HG02884 (cell line): Measurements from ENCODE around the gene ZNF45.
"Not testable (repeated sequence)": the region's sequence is repeated elsewhere in the genome, so short reads cannot be mapped to it uniquely, and the experiment has no call there.

ENCODE experiments used
- ATAC-seq: cut with Tn5 transposase; IDR thresholded peaks from one replicate; pipeline ENCODE4 v1.9.1; 2021; ENCODE audit warnings: mild to moderate bottlenecking, moderate library complexity; ENCODE audit not compliant: unreplicated experiment

Gene ZNF45

DNA sequence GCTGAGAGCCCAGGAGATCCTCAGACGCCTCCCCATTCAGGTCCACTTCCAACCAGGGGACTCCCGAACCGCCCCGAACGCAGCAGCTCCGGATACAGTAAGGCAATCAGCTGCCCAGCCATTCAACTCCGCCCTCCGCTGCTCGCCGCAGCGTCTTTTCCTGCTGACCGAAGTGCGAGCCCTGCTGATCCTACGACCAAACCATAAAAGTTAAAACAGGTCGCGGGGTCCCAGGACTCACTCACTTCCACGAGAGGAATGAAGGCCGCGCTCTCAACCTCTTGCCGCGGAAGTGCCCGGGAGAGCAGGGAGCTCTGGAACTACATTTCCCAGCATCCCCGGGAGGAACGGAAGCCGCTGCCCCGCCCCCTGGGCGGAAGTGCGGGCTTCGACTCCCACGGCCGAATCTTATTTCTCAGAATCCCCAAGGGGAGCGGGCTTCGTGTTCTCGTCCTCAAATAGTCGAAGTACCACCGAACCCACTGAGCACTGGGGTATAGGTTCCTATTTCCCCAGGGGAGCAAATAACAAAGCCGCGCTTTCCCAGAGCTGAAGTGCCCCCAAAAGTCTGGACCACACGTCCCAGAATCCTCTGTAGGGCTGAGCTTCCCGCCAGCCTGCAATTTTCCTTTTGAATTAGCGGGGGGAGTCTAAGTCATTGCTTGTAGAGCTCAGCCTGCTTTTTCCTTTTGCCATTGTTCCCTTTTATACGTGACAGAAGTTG lies at the start of gene ZNF45:
Gene ZNF45 (minus strand): TSS at position 298 of the 724 bp plus-strand sequence. CDS start 13,097 bp downstream, outside the sequence.
- ATAC-seq, result peak; percentile 91

DNA sequence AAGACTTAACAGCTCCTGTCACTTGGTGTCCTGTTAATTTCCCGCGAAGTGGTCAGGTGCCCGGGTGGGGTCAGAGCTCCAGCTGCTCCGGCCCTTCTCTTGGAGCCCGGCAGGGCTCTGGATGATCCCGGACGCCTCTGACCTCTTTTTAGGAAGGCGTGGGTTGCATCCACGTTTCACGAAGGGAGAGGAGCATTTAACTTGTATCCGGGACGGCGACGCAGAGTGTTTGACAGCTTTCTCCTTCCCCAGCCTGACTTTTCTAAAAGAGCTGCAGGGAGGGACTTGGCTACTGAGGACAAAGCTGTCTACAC lies 49.6 kb upstream of the ZNF45 start:
- no peak for ATAC-seq

DNA sequence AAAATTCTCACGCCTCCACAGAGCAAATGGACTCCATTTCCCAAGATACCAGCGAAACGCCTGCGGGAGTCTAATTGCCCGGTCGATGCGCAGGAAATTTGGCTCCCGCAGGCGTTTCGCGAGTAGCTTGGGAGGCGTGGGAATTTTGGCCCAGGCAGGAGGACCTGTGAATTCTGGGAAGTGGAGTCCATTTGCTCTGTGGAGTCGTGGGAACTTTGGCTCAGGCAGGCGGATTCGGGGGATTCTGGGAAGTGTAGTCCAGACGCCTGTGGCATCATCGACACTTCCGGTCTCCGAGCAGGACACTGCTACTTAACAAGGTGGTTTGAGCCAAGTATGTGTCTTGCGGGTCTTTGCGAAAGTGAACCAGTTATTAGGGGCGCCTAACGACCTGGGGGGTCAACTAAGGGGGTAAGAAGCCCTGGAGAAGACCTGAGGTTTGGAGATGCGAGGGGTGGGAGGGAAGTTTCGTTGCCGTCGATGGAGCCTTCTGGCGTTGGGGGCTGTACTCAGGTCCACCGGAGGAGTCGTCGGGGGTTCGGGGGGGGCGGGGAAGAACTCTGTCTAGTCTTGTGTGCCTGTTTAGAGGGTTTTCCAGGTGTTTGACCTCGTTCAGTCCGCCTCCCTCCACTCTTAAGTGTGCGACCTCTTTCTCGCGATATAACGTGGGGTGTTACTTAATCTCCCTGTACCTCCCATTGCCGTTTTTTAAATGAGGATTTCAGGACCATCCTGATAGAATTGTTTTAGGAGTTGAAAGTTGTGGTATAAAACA lies 49.0 kb upstream of the ZNF45 start, which contains the start of gene ZNF155:
Gene ZNF155 (plus strand): TSS at position 277 of the 775 bp plus-strand sequence. CDS start 4,356 bp downstream, outside the sequence.
- ATAC-seq, result peak; percentile 62

DNA sequence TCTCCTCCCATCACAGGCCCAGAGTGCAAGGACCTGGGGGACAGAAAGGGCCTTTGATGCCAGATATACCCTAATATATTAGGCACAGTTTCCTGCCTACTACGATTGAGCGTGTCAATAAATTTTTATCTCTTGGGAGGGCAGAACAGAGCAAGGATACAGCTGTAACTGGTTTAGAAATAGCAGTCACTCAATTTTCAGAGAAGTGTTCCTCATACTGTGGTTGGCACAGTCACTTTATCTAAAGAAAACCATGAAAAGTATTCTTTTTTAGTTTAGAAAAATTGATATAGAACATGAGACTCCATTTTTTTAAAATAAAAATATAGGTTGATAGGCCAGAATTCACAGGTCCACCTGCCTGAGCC lies 48.4 kb upstream of the ZNF45 start:
- ATAC-seq, result no peak

DNA sequence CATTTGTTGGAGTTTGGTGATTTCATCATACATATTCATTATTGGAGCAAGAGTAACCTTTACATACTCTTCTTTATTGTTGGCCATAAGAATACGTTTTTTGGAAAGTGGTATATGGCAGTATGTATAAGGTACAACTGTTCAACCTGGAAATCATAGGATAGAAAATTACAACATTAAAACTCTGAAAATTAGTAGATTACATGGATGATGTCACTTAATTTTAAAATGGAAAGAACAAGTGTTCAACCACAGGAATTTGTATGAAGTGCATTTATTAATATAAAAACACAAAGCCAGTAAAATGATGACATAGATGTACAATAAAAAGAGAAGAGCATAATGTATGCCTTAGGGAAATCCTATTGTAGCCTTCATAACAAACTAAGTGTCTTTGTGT lies 41.6 kb upstream of the ZNF45 start:
- ATAC-seq, result no peak

DNA sequence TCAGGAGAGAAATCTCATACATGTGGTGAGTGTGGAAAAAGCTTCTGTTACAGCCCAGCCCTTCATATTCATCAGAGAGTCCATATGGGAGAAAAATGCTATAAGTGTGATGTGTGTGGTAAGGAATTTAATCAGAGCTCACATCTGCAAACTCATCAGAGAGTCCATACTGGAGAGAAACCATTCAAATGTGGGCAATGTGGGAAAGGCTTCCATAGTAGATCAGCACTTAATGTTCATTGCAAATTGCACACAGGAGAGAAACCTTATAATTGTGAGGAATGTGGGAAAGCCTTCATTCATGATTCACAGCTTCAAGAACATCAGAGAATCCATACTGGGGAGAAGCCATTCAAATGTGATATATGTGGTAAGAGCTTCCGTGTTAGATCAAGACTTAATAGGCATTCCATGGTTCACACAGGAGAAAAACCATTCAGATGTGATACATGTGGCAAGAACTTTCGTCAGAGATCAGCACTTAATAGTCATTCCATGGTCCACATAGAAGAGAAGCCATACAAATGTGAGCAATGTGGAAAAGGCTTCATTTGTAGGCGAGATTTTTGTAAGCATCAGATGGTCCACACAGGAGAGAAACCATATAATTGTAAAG lies 31.1 kb upstream of the ZNF45 start:
- ATAC-seq, result no peak

DNA sequence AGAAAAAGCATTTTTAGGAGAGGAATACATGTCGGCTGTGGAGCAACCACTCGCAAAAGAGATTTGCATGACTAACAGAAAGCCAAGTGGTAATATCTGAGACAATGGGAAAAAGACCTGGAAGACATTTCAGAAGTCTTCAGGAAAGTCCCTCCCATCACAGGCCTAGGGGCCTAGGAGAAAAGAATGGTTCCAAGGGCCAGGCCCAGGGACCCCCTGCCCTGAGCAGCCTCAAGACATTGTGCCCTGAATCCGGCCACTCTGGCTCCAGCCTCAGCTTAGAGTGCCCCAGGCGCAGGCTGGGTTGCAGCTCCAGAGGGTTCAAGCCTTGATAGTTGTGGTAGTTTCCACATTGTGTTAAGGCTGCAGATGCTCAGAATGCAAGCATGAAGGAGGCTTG lies 25.3 kb upstream of the ZNF45 start:
- no peak for ATAC-seq

DNA sequence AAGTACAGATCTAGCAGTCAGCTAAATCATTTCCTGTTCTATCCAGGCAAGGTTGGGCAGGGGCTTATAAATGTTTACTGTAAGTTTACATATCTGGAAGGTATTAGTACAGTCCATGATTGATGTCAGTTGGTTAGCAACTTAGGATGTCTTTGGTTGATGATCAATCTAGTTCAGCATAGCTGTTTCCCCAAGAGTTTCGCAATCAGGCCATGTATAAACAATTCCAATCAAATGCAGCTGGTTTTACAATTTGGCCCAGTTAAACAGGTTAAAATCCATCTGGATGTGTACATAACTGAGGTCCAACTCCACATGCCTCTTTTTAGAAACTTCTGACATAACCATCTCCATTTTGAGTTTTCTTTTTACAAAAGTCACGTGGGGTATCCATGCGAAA lies 22.8 kb upstream of the ZNF45 start:
- ATAC-seq, result no peak

DNA sequence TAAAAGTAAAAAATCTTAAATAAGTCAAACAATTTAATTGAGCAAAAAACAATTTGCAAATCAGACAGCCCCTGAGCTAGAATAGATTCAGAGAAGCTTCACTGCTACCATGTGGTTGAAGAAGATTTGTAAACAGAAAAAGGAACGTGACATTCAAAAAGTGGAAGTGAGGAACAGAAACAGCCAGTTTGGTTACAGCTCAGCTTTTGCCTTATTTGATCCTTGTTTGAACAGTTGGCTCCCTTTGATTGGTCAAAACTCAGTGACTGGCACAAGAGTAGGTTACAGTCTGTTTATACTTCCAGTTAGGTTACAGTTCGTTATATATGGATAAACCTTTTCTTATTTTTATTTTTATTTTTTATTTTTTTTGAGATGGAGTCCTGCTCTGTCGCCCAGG lies 21.7 kb upstream of the ZNF45 start:
- no peak for ATAC-seq

DNA sequence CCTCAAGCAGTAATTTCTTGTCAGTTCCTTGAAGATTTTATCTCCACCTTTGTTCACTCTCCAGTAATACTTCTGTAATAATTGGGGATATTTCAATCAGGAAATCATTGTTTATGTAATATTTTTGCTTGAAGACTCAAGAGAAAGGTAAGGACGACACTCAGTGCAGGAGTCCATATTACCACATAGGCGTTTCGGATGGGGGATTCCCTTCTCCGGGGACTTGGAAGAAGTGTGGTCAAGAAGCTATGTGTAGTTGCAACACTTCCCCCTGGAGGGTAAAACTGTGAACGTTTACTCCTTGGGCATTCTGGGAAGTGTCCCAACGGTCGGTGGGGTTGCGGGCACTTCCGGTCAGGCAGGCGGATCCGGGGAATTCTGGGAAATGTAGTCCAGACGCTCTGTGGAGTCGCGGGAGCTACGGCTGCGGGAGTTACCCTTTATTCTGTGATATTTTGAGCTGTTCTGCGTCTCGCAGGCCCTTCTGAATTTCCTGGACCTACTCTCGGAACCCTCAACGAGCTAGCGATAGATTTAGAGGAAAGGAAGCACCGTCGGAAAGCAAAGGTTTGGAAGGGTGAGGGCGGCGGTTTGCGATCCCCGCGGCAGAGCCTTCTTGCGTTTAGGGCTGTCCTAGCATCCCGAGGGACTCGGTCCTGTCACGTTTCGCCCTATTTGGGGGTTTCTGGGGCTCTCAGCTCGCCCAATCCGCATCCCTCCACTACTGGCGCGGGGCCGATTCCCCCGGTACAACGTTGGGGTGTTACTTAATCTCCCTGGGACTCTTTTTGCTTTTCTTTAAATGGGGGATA lies 16.0 kb upstream of the ZNF45 start, which contains the start of gene ZNF221:
Gene ZNF221 (plus strand): TSS at position 395 of the 812 bp plus-strand sequence. CDS start 11,499 bp downstream, outside the sequence.
- ATAC-seq, result peak; percentile 57

DNA sequence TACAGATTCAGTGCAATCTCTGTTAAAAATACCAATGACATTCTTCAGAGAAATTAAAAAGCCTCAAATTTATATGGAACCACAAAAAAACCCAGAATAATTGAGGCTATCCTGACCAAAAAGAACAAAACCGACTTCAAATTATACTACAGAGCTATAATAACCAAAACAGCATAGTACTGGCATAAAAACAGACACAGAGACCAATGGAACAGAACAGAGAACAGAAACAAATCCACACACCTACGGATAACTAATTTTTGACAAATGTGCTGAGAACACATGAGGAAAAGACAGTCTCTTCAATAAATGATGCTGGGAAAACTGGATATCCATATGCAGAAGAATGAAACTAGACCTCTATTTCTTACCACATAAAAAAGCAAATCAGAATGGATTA lies 14.7 kb upstream of the ZNF45 start:
- not testable (repeated sequence) for ATAC-seq

DNA sequence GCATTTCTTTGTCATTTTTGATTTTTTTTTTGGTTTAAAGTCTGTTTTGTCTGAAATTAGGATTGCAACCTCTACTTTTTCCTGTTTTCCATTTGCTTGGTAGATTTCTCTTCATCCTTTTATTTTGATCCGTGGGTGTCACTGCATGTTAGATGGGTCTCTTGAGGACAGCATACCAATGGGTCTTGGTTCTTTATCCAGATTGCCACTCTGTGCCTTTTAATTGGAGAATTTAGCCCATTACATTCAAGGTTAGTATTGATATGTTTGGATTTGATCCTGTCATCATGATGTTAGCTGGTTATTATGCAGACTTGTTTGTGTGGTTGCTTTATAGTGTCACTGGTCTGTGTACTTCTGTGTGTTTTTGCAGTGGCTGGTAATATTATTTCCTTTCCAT lies 12.3 kb upstream of the ZNF45 start:
- ATAC-seq, result not testable (repeated sequence)

DNA sequence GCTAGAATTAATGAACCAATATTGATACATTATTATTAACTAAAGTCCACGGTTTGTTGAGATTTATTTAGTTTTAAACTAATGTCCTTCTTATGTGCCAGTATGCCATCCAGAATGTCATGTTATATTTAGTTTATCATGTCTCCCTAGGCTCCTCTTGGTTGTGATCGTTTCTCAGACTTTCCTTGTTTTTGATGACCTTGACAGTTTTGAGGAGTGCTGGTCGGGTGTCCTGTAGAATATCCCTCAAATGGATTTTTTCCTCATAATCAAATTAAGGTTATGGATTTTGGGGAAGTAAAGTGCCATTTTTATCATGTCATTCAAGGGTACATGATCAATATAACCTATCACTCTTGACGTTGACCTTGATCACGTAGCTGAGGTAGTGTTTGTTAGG lies 6.1 kb upstream of the ZNF45 start:
- no peak for ATAC-seq

DNA sequence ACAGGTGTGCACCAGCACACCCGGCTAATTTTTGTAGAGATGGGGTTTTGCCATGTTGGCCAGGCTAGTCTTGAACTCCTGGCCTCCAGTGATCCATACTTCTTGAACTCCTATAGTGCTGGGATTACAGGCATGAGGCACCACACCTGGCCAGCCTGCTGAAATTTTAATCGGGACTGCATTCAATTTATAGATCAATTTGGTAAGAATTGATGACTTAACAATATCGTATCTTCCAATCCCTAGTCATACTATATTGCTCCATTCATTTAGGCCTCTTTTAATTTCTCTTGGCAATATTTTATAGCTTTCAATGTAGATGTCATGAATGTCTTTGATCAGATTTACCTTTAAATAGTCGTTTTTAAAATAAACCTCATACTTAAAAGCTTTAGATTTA lies 5.6 kb upstream of the ZNF45 start:
- no peak for ATAC-seq

DNA sequence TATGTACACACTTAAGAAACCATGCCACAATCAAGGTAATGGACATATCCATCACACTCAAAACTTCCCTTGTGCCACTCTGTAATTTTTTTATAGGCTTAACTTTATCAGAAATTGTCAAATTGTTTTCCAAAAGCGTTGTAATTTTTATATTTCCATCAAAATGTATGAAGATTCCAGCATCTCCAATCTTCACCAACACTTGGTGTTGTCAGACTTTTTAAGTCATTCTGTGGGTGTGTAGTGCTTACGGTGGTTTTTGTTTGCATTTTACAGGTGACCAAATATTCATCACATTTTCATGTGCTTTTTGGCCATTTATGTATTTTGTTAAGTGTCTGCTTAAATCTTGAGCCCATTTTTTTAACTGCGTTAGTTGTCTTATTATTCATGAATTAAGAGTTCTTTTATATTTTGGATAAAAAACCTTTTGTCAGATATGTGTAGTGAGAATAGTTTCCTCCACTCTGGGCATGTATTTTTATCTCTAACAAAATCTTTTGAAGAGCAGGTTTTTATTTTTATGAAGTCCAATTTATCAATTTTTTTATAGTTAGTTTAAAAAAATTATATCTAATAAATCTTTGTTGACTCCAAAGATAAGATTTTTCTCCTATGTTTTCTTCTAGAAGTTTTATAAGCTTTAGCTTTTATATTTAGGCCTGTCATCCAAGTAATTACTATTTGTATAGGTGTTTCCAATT lies 4.6 kb upstream of the ZNF45 start:
- no peak for ATAC-seq

DNA sequence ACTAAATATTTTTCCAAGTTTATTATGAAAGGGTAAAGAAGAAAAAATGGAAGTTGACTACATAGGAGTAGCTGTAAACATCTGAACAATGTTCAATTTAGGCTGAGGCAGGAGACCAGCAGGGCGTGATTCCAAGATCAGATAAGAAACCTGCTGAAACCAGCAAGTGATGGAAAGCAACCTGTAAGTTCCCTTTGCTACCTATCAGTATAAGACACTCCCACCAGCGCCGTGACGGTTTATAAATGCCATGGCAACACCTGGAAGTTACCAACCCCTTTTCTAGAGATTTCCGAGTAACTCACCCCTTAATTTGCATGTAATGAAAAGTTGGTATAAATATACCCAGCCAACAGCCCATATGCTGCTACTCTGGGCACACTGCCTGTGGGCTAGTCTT lies 1.1 kb upstream of the ZNF45 start:
- ATAC-seq, result no peak

DNA sequence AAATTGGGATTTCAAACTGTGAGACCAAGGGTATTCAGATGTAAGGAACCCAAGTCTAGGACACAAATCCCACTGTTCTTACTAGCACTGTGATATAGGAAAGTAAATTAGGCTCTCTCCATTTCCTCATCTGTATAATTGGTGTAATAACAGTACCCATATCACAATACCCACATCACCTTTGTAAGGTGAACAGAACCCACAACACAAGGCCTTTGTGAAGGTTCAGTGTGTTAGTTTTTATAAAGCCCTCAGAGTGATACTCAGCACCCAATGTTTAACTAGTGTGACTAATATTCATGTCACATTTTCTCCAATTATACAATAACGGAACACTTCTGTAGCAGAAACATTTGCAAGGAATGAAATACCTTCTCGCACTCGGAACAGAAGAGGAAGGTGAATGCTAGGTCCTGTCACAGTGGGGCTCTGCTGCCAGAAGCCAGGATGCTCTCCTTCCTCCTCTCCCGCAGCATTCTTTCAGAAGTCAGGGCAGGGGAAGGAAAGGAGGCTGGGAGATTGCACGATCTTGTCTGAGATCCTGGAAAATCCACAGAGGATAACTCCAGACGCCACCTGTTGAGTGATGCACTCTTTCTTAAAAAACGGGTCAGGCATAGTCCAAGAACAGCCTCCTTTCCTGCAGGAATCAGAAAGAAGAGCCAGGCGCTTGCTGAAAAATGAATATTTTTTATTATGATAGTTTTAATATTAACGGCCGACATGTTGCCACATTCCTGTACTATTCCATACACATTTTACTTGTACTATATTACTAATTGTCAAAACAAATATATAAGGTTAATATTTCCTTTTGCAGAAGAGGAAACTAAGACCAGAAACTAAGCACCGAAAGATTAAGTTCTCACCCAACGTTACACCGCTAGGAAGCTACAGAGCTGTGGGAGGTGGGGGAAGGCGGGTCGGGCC lies 762 bp downstream of the ZNF45 start:
- no peak for ATAC-seq

DNA sequence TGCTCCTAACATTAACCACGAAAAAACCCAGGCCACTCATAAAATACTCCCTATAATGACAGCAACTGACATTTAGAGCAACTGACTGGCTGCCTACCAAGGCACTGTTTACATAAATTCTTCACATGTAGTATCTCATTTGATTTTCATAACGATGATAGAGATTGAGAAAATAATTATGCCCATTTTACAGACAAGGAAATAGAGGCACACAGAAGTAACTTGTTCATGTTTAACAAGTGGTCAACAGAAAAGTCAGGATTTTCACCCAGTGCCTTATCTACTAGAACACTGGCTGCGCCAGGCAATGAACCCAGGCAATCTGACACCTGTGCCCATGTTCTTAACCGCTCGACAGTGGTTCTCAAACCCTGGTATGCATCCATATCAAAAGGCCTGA lies 6.3 kb downstream of the ZNF45 start:
- ATAC-seq, result no peak

DNA sequence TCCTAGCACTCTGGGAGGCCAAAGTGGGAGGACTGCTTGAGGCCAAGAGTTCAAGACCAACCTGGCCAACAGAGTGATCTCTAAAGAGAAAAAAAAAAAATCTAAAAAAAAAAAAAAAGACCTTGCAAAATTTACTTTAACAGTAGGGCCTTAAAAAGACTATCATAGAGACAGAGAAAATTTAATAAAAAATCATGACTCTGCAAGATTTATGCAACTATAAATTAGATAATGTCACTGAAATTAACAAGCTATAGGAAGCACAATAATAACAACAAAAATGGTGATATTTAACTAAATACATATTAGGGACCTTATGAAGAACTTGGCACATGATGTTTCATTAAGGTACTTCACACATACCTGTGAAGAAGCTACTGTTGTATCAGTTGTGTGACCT lies 11.2 kb downstream of the ZNF45 start:
- ATAC-seq, result no peak
